ENCODE data around the gene MIAT. TPM values are rescaled to one million over a fixed set of nuclear protein-coding genes. Genes with fewer than 3 reads are reported as not detected.

The MIAT gene
- total and polyA plus RNA-seq, 2 of the 8 experiments (the other 6 are each of a cell fraction or from before 2014, with no cell fraction given) = 27.6 to 36.0 TPM

DNA sequence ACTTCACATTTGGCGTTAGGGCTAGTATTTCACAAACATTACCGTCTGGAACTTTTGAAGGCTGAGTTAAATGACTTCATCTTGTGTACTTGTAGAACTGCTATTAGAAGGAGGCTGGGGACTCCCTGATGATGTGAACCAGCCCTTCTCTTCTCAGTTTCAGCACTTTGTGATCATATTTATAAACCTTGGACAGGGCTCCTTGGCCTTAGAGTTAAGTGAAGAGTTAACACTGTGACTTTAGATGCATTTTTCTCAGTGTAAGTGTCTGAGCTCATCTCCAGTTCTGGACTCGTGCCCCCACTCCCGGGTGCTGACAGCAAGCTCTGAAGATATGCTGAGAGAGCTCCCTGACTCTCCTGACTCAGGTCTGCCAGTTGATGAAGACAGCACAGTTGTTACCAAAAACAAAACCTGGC, 8.4 kb downstream of the MIAT start:
- H3K4me1 ChIP-seq (replicated peaks in 1 of 4; ENCODE audit: control insufficient read depth in 3 of 4, insufficient read depth in 4 of 4, low read length in 3 of 4) = peaks cover 8 to 20% (median 10%) of the 10 kb centered on the region in 4 experiments
- peaks cover 0 to 35% of the 10 kb centered on the region in 2 experiments; a peak in 2 of 4 replicates for H3K79me2 ChIP-seq (ENCODE audit: control insufficient read depth in 1 of 2, insufficient read depth in 2 of 2, low read length in 2 of 2)
- no peak overlapping the region; a peak in 1 of 7 replicates for H3K9ac ChIP-seq (replicated peaks in 1 of 4; ENCODE audit: extremely low read depth in 1 of 4, low read depth in 3 of 4, low read length in 3 of 4)
- no peak for TF ChIP-seq JUND (IDR thresholded peaks at IDR 0.05; ENCODE audit: low read length)
- TF ChIP-seq SAP30 (IDR thresholded peaks at IDR 0.05; ENCODE audit: insufficient read depth, insufficient replicate concordance, low read length) = no peak
- TF ChIP-seq SP4 (IDR thresholded peaks at IDR 0.05; ENCODE audit: low read length) = no peak
- no peak for TF ChIP-seq RBBP5 (IDR thresholded peaks at IDR 0.05; ENCODE audit: borderline replicate concordance, low read depth, low read length)
- no peak for TF ChIP-seq ZNF274 (IDR thresholded peaks at IDR 0.05; ENCODE audit: borderline replicate concordance, extremely low read depth, low read length)
- H4K91ac ChIP-seq (replicated peaks; ENCODE audit: insufficient read length, low read length) = no peak overlapping the region
- POLR2A ChIA-PET (ENCODE audit: partially characterized antibody) = interaction anchor here (0.9 to 2.4 kb wide), 11 partner anchors 9 to 182 kb away, joined by 3 to 9 read pairs (median 5); partner anchors contain the start of genes HPS4 and SRRD
- H3K79me1 ChIP-seq (ENCODE audit: low read depth, low read length) = peaks cover 13% of the 10 kb centered on the region; the same call in 1 of the 2 replicates
- H3K9me3 ChIP-seq (ENCODE audit: insufficient read depth in 2 of 2, low read depth in 1 of 2, low read length in 1 of 2) = no peaks in the 10 kb centered on the region
- peaks cover 15 to 45% (median 28%) of the 10 kb centered on the region in 4 experiments for H3K36me3 ChIP-seq (ENCODE audit: control insufficient read depth in 2 of 4, insufficient read depth in 4 of 4, low read length in 3 of 4)
- H3K4me2 ChIP-seq (ENCODE audit: insufficient read depth in 1 of 2, low read depth in 2 of 2, low read length in 2 of 2) = no peak overlapping the region
- H3K4me3 ChIP-seq (ENCODE audit: extremely low read depth in 1 of 4, insufficient read depth in 2 of 4, low read depth in 3 of 4, low read length in 4 of 4) = no peak overlapping the region; a peak in 1 of 8 replicates
- peak overlapping the region; percentile 44; the same call in 1 of the 2 replicates for H2AK5ac ChIP-seq (ENCODE audit: low read depth, low read length)
- H2BK5ac ChIP-seq (ENCODE audit: low read depth, low read length) = no peak overlapping the region
- no peak overlapping the region for H2BK120ac ChIP-seq (replicated peaks; ENCODE audit: low read depth, low read length)
- FAIRE-seq (no peak), DNase-seq (ENCODE audit: low read depth in 1 of 2, low spot score in 2 of 2) (no peak)
- no peak overlapping the region for H2BK20ac ChIP-seq (ENCODE audit: low read length)
- no peak overlapping the region for H2BK15ac ChIP-seq (ENCODE audit: low read length)
- no peaks in the 10 kb centered on the region for H3K27me3 ChIP-seq (replicated peaks in 1 of 4; ENCODE audit: control insufficient read depth in 3 of 4, extremely low read depth in 1 of 4, insufficient read depth in 3 of 4, low read length in 3 of 4)
- H2BK12ac ChIP-seq (ENCODE audit: low read depth, low read length) = no peak overlapping the region
- H3K56ac ChIP-seq (replicated peaks; ENCODE audit: insufficient read length, low read depth, low read length) = no peak overlapping the region
- H3K23me2 ChIP-seq (ENCODE audit: low read depth, low read length) = no peaks in the 10 kb centered on the region
- H4K8ac ChIP-seq (ENCODE audit: extremely low read depth, insufficient read depth, low read length) = no peak overlapping the region
- no peak overlapping the region for H3K23ac ChIP-seq (ENCODE audit: insufficient read length)
- H3K4ac ChIP-seq (replicated peaks; ENCODE audit: insufficient read length, low read depth, low read length) = no peak overlapping the region
- no peak overlapping the region for H3K18ac ChIP-seq (ENCODE audit: extremely low read depth, low read length)
- CTCF ChIA-PET (ENCODE audit: partially characterized antibody) = interaction anchor here (0.5 to 6.5 kb wide), 31 partner anchors 8 to 867 kb away, joined by 3 to 38 read pairs (median 4); partner anchors contain the start of gene MIAT
- H2AFZ ChIP-seq (ENCODE audit: low read length) = no peak overlapping the region
- H4K20me1 ChIP-seq (replicated peaks in 1 of 2; ENCODE audit: control insufficient read depth in 1 of 2, insufficient read depth in 2 of 2, low read length in 2 of 2) = no peaks in the 10 kb centered on the region
- H4K5ac ChIP-seq (ENCODE audit: insufficient read length, low read depth, low read length) = no peak overlapping the region
- WGBS, 2 experiments (ENCODE audit: extremely low coverage in 1 of 2, insufficient coverage in 1 of 2, insufficient read length in 1 of 2, insufficient replicate concordance in 2 of 2, low coverage in 1 of 2, low lambda C conversion rate in 2 of 2, missing lambda C conversion rate in 1 of 2) = 86% methylated on average over 4 of the region's 4 CpGs; no CpG with 5 or more reads in 1 of the 2 experiments
- 0 out of 2 replicates have a peak overlapping the region, but pooled peaks have one; percentile 3 for H3K27ac ChIP-seq (ENCODE audit: low read depth, low read length)
- H3K14ac ChIP-seq (ENCODE audit: insufficient read length) = no peak overlapping the region

Measured in H1 (cell line).